HepG2 (cell line): ENCODE data around the gene PKD2L1. TPM values are rescaled to one million over a fixed set of nuclear protein-coding genes. Genes with fewer than 3 reads are reported as not detected.
A peak's percentile ranks its signal among the peaks of the same experiment; 100 is the strongest.

Source experiments
- SKI ChIP-seq: fragments of 450-650 bp; IDR thresholded peaks from one replicate; pipeline ENCODE4 v1.6.1; 2018; ENCODE audit warnings: mild to moderate bottlenecking; ENCODE audit not compliant: partially characterized antibody
- ZKSCAN8 ChIP-seq: IDR thresholded peaks from 2 replicates; pipeline ENCODE4 v1.6.1; 2016; ENCODE audit warnings: borderline replicate concordance, missing genetic modification reagents, missing compliant biosample characterization
- ZNF878 ChIP-seq: sonication (generic); formaldehyde crosslinking; IDR thresholded peaks from 2 replicates; pipeline ENCODE4 v1.8.1; 2023; ENCODE audit warnings: mild to moderate bottlenecking, missing genetic modification reagents, moderate library complexity
- polyA plus RNA-seq, 8 experiments: library from polyadenylated mRNA; depleted of rRNA in 3 of 8; stranded (reverse) in 7 of 8; unstranded in 1 of 8; fragments of >200 nt; fragmentation: Illumina TruSeq in 4 of 8; extraction: Trizol in 4 of 8; gene quantifications; 2 replicates each; pipeline versions ENCODE4 v1.2.1 to v1.2.3, GENCODE V29; 2011 to 2016; ENCODE audit warnings: low read depth in 4 of 8, missing spikeins in 1 of 8, mixed read lengths in 1 of 8; ENCODE audit not compliant: insufficient read depth in 1 of 8
- total RNA-seq, 5 experiments: library from RNA; depleted of rRNA; stranded (reverse); fragments of >200 nt; fragmentation: Illumina TruSeq; extraction: Trizol; gene quantifications; 2 replicates each; pipeline ENCODE4 v1.2.3, GENCODE V29; 2016; ENCODE audit warnings: low read depth in 1 of 5
- TF ChIP-seq, protein P1 (sequence below): sonication (generic); formaldehyde crosslinking; IDR thresholded peaks from 2 replicates; pipeline ENCODE4 v1.4.0; 2020; ENCODE audit warnings: mild to moderate bottlenecking, missing genetic modification reagents
- TF ChIP-seq, protein P2 (sequence below): sonication (generic); formaldehyde crosslinking; IDR thresholded peaks from 2 replicates; pipeline ENCODE4 v1.8.1; 2022; ENCODE audit warnings: mild to moderate bottlenecking, missing genetic modification reagents
- TF ChIP-seq, protein P3 (sequence below): sonication (generic); formaldehyde crosslinking; IDR thresholded peaks from 2 replicates; pipeline ENCODE4 v1.5.0; 2020; ENCODE audit warnings: mild to moderate bottlenecking, missing genetic modification reagents, moderate library complexity
- TF ChIP-seq, protein P4 (sequence below): sonication (generic); formaldehyde crosslinking; IDR thresholded peaks from 2 replicates; pipeline ENCODE4 v1.4.0; 2020; ENCODE audit warnings: missing genetic modification reagents

The PKD2L1 gene
- total and polyA plus RNA-seq, 2 of the 13 experiments (the other 11 are each of a cell fraction or from before 2014, with no cell fraction given), result 0.07 to 0.15 TPM

DNA sequence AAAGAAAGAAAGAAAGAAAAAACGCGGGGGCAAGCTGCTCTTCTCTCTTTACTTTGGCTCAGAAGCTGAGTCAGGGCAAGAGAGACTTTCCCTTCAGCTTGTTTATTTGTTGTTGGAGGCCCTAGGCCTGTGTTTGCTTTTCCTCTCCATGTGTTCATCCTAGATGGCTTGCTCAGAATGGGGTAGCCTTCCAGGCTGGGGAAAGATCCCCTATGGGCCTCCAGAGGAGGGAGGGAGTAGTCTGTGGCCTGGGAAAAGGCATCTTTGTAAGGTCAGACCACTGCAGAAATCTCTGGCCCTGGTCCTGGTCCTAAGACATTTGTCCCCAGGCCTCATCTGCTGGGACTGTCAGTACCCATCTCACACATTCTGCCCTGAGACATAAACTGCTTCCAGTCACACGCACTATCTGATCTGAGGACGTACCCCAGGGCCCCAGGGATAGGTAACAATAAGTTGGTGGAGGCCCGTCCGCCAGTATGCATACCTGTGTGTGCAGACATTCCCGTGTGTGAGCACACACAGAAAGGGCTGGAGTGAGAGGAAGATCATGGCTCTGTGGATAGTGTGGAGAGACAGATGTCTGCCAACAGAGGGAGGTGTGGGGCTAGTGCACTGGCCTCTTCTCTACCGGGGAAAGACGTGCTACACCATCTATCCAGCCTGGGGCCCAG, 12.1 kb upstream of the PKD2L1 start (continued):
- TF ChIP-seq, protein P1, sequence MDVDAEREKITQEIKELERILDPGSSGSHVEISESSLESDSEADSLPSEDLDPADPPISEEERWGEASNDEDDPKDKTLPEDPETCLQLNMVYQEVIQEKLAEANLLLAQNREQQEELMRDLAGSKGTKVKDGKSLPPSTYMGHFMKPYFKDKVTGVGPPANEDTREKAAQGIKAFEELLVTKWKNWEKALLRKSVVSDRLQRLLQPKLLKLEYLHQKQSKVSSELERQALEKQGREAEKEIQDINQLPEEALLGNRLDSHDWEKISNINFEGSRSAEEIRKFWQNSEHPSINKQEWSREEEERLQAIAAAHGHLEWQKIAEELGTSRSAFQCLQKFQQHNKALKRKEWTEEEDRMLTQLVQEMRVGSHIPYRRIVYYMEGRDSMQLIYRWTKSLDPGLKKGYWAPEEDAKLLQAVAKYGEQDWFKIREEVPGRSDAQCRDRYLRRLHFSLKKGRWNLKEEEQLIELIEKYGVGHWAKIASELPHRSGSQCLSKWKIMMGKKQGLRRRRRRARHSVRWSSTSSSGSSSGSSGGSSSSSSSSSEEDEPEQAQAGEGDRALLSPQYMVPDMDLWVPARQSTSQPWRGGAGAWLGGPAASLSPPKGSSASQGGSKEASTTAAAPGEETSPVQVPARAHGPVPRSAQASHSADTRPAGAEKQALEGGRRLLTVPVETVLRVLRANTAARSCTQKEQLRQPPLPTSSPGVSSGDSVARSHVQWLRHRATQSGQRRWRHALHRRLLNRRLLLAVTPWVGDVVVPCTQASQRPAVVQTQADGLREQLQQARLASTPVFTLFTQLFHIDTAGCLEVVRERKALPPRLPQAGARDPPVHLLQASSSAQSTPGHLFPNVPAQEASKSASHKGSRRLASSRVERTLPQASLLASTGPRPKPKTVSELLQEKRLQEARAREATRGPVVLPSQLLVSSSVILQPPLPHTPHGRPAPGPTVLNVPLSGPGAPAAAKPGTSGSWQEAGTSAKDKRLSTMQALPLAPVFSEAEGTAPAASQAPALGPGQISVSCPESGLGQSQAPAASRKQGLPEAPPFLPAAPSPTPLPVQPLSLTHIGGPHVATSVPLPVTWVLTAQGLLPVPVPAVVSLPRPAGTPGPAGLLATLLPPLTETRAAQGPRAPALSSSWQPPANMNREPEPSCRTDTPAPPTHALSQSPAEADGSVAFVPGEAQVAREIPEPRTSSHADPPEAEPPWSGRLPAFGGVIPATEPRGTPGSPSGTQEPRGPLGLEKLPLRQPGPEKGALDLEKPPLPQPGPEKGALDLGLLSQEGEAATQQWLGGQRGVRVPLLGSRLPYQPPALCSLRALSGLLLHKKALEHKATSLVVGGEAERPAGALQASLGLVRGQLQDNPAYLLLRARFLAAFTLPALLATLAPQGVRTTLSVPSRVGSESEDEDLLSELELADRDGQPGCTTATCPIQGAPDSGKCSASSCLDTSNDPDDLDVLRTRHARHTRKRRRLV, result no peak
- TF ChIP-seq SKI (peak; percentile 85), ZKSCAN8 (CRISPR knock-in tag) (peak; percentile 18; the same call in 1 of the 2 replicates), ZNF878 (CRISPR knock-in tag) (0 out of 2 replicates have a peak, but pooled peaks have one; percentile 19)
- TF ChIP-seq, protein P2, sequence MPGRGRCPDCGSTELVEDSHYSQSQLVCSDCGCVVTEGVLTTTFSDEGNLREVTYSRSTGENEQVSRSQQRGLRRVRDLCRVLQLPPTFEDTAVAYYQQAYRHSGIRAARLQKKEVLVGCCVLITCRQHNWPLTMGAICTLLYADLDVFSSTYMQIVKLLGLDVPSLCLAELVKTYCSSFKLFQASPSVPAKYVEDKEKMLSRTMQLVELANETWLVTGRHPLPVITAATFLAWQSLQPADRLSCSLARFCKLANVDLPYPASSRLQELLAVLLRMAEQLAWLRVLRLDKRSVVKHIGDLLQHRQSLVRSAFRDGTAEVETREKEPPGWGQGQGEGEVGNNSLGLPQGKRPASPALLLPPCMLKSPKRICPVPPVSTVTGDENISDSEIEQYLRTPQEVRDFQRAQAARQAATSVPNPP (CRISPR knock-in tag), result no peak
- TF ChIP-seq, protein P3, sequence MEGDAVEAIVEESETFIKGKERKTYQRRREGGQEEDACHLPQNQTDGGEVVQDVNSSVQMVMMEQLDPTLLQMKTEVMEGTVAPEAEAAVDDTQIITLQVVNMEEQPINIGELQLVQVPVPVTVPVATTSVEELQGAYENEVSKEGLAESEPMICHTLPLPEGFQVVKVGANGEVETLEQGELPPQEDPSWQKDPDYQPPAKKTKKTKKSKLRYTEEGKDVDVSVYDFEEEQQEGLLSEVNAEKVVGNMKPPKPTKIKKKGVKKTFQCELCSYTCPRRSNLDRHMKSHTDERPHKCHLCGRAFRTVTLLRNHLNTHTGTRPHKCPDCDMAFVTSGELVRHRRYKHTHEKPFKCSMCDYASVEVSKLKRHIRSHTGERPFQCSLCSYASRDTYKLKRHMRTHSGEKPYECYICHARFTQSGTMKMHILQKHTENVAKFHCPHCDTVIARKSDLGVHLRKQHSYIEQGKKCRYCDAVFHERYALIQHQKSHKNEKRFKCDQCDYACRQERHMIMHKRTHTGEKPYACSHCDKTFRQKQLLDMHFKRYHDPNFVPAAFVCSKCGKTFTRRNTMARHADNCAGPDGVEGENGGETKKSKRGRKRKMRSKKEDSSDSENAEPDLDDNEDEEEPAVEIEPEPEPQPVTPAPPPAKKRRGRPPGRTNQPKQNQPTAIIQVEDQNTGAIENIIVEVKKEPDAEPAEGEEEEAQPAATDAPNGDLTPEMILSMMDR (CRISPR knock-in tag), result peak; percentile 95
- TF ChIP-seq, protein P4, sequence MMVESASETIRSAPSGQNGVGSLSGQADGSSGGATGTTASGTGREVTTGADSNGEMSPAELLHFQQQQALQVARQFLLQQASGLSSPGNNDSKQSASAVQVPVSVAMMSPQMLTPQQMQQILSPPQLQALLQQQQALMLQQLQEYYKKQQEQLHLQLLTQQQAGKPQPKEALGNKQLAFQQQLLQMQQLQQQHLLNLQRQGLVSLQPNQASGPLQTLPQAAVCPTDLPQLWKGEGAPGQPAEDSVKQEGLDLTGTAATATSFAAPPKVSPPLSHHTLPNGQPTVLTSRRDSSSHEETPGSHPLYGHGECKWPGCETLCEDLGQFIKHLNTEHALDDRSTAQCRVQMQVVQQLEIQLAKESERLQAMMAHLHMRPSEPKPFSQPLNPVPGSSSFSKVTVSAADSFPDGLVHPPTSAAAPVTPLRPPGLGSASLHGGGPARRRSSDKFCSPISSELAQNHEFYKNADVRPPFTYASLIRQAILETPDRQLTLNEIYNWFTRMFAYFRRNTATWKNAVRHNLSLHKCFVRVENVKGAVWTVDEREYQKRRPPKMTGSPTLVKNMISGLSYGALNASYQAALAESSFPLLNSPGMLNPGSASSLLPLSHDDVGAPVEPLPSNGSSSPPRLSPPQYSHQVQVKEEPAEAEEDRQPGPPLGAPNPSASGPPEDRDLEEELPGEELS (CRISPR knock-in tag), result peak; percentile 78
